ENCODE measurements around the gene BTRC.

DNA sequence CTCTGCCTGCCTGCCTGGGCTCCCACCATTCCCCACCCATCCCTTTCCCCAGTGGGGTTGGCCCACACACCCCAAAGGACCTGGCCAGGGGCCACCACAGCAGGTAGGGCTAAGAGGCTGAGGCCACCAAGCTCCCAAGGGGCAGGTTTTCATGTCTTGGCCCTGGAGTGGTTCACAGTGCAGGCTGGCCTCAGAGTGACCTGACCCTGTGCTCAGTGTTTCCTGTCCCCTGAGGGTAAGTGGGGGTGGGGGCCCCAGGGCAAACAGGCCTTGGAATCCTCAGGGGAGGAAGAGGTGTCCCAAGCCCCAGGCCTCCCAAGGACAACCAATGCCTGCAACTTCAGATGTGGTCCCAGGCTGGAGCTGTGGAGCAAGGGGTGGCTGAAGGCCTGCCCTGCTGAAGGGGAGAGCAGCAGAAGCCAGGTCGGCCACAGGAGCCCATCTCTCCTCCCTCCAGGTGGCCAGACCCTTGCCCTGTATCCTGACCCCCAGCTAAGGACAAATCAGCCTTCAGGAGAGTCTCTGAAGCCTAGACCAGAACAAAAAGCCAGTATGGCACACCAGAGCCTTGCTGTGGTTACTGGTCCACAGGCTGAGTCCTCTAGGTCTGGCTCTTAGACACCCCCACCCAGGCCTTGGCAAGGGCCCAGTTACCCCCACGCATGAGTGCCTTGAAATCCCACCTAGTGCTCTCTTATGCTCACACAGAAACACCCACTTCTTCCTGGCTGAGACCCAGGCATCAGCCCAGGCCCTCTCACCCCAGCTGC, 206.5 kb downstream of the BTRC start:
- TF ChIP-seq, protein P1, sequence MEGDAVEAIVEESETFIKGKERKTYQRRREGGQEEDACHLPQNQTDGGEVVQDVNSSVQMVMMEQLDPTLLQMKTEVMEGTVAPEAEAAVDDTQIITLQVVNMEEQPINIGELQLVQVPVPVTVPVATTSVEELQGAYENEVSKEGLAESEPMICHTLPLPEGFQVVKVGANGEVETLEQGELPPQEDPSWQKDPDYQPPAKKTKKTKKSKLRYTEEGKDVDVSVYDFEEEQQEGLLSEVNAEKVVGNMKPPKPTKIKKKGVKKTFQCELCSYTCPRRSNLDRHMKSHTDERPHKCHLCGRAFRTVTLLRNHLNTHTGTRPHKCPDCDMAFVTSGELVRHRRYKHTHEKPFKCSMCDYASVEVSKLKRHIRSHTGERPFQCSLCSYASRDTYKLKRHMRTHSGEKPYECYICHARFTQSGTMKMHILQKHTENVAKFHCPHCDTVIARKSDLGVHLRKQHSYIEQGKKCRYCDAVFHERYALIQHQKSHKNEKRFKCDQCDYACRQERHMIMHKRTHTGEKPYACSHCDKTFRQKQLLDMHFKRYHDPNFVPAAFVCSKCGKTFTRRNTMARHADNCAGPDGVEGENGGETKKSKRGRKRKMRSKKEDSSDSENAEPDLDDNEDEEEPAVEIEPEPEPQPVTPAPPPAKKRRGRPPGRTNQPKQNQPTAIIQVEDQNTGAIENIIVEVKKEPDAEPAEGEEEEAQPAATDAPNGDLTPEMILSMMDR (IDR thresholded peaks at IDR 0.05): no peak
- TF ChIP-seq POLR2A (IDR thresholded peaks at IDR 0.05): no peak
